ENCODE data around the gene SAMD7. TPM values are rescaled to one million over a fixed set of nuclear protein-coding genes. Genes with fewer than 3 reads are reported as not detected.

SAMD7 gene
- total RNA-seq, 2 donors from 2014 or later: 1.5 TPM; not detected in 1

DNA sequence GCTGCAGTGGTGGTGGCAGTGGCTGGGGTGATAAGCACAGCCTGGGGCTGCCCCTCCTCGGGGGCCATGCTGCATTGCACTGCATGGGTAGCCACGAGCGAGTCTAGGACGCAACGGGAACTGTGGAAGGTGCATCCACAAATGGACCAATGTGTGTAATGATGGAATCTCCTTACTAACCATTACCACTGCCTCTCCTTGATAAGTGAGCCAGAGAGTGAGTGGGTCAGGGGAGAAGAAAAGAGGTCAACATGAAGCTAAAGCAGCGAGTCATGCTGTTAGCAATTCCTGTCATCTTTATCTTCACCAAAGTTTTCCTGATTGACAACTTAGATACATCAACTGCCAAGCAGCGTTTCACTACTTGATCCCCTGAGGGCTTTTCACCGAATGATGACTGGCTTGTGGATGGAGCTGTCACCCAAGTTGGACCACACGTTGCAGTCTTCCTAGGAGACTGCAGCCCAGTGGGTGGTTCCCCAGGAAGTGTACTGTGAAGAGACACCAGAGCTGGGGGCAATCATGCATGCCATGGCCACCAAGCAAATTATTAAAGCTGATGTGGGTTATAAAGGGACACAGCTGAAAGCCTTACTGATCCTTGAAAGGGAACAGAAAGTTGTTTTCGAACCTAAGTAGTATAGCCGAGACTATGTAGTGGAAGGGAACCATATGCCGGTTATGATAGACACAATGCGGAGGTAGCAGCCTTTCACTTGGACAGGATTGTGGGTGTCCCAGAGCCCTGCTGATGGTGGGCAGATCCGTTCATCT lies 20.6 kb downstream of the SAMD7 start:
- Histone ChIP-seq H3K36me3 (no peaks in the 10 kb centered on the region), H3K27ac (no peak overlapping the region), H3K4me3 (no peak overlapping the region), H3K4me1 (replicated peaks) (no peaks in the 10 kb centered on the region), H3K27me3 (replicated peaks; ENCODE audit: insufficient read depth) (no peaks in the 10 kb centered on the region), H3K9me3 (no peaks in the 10 kb centered on the region)
- TF ChIP-seq POLR2AphosphoS5 (IDR thresholded peaks at IDR 0.05) (no peak), POLR2A (IDR thresholded peaks at IDR 0.05) (no peak)
- TF ChIP-seq, protein P1, sequence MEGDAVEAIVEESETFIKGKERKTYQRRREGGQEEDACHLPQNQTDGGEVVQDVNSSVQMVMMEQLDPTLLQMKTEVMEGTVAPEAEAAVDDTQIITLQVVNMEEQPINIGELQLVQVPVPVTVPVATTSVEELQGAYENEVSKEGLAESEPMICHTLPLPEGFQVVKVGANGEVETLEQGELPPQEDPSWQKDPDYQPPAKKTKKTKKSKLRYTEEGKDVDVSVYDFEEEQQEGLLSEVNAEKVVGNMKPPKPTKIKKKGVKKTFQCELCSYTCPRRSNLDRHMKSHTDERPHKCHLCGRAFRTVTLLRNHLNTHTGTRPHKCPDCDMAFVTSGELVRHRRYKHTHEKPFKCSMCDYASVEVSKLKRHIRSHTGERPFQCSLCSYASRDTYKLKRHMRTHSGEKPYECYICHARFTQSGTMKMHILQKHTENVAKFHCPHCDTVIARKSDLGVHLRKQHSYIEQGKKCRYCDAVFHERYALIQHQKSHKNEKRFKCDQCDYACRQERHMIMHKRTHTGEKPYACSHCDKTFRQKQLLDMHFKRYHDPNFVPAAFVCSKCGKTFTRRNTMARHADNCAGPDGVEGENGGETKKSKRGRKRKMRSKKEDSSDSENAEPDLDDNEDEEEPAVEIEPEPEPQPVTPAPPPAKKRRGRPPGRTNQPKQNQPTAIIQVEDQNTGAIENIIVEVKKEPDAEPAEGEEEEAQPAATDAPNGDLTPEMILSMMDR (IDR thresholded peaks at IDR 0.05): no peak
- DNase-seq (ENCODE audit: low spot score): no peak
- intact Hi-C loops (cut with DNase I): no loop called here
- WGBS: 76% methylated on average over 14 of the region's 14 CpGs

DNA sequence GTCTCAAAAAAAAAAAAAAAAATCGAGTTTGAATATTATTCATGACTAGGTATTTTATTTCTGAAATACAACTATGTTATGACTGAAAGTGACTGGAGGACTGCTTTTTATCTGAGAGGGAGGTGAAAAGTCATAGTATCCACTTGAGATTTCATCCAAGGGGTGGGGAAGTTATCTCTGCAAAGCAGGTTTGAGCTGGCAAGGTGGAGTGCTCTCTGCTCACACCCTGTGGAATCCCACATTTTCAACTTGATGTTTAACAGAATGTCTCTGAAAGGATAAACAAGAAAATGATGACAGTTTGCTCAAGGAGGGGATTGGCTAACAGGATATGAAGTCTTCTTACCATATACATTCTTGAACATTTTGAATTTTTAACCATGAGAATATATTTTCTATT lies 27.9 kb downstream of the SAMD7 start:
- TF ChIP-seq POLR2A (IDR thresholded peaks at IDR 0.05) (no peak), POLR2AphosphoS5 (IDR thresholded peaks at IDR 0.05) (no peak)
- TF ChIP-seq, protein P1 (IDR thresholded peaks at IDR 0.05): no peak
- 59% methylated on average over 1 of the region's 1 CpG for WGBS

GRCh38 chr3:169939751-169940150 lies 28.4 kb downstream of the SAMD7 start:
- Histone ChIP-seq H3K27me3 (replicated peaks; ENCODE audit: insufficient read depth) (no peaks in the 10 kb centered on the region), H3K9me3 (no peaks in the 10 kb centered on the region), H3K4me3 (no peak overlapping the region), H3K27ac (no peak overlapping the region), H3K4me1 (replicated peaks) (no peaks in the 10 kb centered on the region), H3K36me3 (no peaks in the 10 kb centered on the region)
- no peak for DNase-seq (ENCODE audit: low spot score)
- WGBS: 83% methylated on average over 5 of the region's 5 CpGs
- TF ChIP-seq POLR2A (IDR thresholded peaks at IDR 0.05) (no peak), POLR2AphosphoS5 (IDR thresholded peaks at IDR 0.05) (no peak)
- TF ChIP-seq, protein P1 (IDR thresholded peaks at IDR 0.05): no peak
- intact Hi-C loops (cut with DNase I): no loop called here

More for the DNA sequence above, 27.9 kb downstream of the SAMD7 start:
- intact Hi-C loops (cut with DNase I): no loop called here
- H3K9me3 ChIP-seq: no peaks in the 10 kb centered on the region
- no peak overlapping the region for H3K4me3 ChIP-seq
- no peaks in the 10 kb centered on the region for H3K27me3 ChIP-seq (replicated peaks; ENCODE audit: insufficient read depth)
- H3K27ac ChIP-seq: no peak overlapping the region
- H3K36me3 ChIP-seq: no peaks in the 10 kb centered on the region
- no peak for DNase-seq (ENCODE audit: low spot score)
- no peaks in the 10 kb centered on the region for H3K4me1 ChIP-seq (replicated peaks)

DNA sequence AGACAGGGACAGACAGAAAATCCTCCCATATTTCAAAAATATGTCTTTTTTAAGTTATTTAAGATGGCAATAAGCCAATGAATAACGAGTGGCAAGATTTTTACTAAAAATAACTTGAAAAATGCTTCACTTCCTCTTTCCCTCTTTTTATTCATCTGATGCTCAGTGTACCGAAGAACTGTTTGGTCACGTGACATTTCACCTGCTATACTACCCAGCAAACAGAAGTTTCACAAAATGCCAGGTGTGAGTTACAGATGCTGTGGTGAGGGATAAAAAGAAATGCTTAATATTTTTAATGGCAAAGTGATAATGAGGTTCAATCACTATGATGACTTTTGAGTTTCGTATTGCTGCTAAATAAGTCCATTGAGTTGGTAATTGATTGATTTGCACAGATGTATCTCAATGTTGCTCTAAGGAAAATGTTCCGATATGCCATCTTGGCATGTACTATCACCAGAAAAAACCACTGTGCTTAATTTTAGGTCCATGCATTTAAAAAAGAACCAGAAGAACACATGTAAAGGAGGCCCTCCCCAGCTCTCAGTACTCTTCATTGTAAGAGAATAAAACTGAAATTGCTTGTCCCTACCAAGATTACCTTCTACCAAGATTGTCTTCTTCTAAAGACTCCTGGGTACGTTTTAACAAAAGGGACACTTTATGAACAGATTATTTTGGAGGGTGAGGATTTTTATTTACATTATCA lies 29.3 kb downstream of the SAMD7 start:
- WGBS: 67% methylated on average over 6 of the region's 6 CpGs
- TF ChIP-seq POLR2A (IDR thresholded peaks at IDR 0.05) (no peak), POLR2AphosphoS5 (IDR thresholded peaks at IDR 0.05) (no peak)
- Histone ChIP-seq H3K27me3 (replicated peaks; ENCODE audit: insufficient read depth) (no peaks in the 10 kb centered on the region), H3K27ac (no peak overlapping the region), H3K4me1 (replicated peaks) (no peaks in the 10 kb centered on the region), H3K9me3 (no peaks in the 10 kb centered on the region), H3K4me3 (no peak overlapping the region), H3K36me3 (no peaks in the 10 kb centered on the region)
- no peak for DNase-seq (ENCODE audit: low spot score)
- intact Hi-C loops (cut with DNase I): no loop called here

GRCh38 chr3:169945313-169945712 lies 33.9 kb downstream of the SAMD7 start:
- no peak overlapping the region for H3K27ac ChIP-seq
- peaks cover 8% of the 10 kb centered on the region for H3K4me1 ChIP-seq (replicated peaks)
- H3K4me3 ChIP-seq: no peak overlapping the region
- H3K27me3 ChIP-seq (replicated peaks; ENCODE audit: insufficient read depth): no peaks in the 10 kb centered on the region
- TF ChIP-seq POLR2AphosphoS5 (IDR thresholded peaks at IDR 0.05) (no peak), POLR2A (IDR thresholded peaks at IDR 0.05) (no peak)
- TF ChIP-seq, protein P1 (IDR thresholded peaks at IDR 0.05): no peak
- intact Hi-C loops (cut with DNase I): no loop called here
- DNase-seq (ENCODE audit: low spot score): no peak
- no peaks in the 10 kb centered on the region for H3K36me3 ChIP-seq
- no peaks in the 10 kb centered on the region for H3K9me3 ChIP-seq
- 71% methylated on average over 7 of the region's 7 CpGs for WGBS

Data from prostate gland (tissue), 2 donors.